ENCODE results near the gene PLPP1. TPM values are rescaled to one million over a fixed set of nuclear protein-coding genes. Genes with fewer than 3 reads are reported as not detected.

The PLPP1 gene
- total and polyA plus RNA-seq, 4 donors, result 51.8 to 84.6 (median 59.1) TPM

DNA sequence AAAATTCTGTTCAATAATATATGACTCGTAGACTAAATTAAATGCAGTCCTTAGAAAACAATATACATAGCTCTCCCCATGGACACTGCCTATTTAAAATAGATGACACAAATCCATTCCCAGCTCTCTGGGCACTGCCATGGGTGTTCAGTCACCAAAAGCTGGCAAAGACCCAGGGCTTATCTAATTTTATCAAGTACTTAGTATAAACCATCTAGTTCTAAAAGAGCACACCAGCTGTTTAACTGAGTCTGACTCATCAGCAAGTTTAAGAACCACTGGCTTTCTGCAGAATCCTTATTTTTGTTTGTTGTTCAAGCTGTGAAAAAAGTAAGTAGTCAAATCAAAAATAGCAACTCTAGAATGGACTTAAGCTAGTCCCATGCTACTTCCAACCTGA lies 107.6 kb downstream of the PLPP1 start:
- no CpG with 5 or more reads among the region's 1 CpG for WGBS (ENCODE audit: insufficient coverage)
- Histone ChIP-seq H3K27ac (ENCODE audit: low read depth, low read length) (no peak overlapping the region), H3K36me3 (ENCODE audit: control insufficient read depth, insufficient read depth, low read length) (peaks cover 26% of the 10 kb centered on the region), H3K27me3 (ENCODE audit: control insufficient read depth, insufficient read depth, low read length) (no peaks in the 10 kb centered on the region), H3K4me1 (ENCODE audit: control insufficient read depth, insufficient read depth, low read length) (peaks cover 9% of the 10 kb centered on the region), H3K9me3 (ENCODE audit: control insufficient read depth, insufficient read depth, low read length) (no peaks in the 10 kb centered on the region), H3K4me3 (ENCODE audit: low read depth, low read length) (no peak overlapping the region)
- DNase-seq (ENCODE audit: low read depth in 4 of 6, low spot score in 6 of 6), result peak in 1 of 6 donors; percentile 33

DNA sequence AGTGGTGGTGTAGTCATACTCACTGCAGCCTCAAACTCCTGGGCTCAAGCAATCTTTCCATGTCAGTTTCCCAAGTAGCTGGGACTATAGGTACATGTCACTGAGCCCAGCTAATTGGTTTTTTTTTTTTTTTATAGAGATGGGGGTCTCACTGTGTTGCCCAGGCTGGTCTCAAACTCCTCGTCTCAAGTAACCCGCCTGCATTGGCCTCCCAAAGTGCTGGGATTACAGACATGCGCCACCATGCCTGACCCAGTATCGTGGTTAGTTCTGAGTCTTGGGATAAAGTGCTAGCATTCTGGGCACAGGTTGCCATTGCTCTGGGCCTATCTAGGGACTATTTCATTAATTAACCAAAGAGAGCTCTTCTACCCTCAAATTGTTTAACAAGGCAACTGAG lies 108.3 kb downstream of the PLPP1 start:
- Histone ChIP-seq H3K27ac (ENCODE audit: low read depth, low read length) (no peak overlapping the region), H3K36me3 (ENCODE audit: control insufficient read depth, insufficient read depth, low read length) (peaks cover 26% of the 10 kb centered on the region), H3K4me1 (ENCODE audit: control insufficient read depth, insufficient read depth, low read length) (peaks cover 9% of the 10 kb centered on the region), H3K27me3 (ENCODE audit: control insufficient read depth, insufficient read depth, low read length) (no peaks in the 10 kb centered on the region), H3K4me3 (ENCODE audit: low read depth, low read length) (no peak overlapping the region), H3K9me3 (ENCODE audit: control insufficient read depth, insufficient read depth, low read length) (no peaks in the 10 kb centered on the region)
- no peak for DNase-seq (ENCODE audit: low read depth in 4 of 6, low spot score in 6 of 6)
- WGBS (ENCODE audit: insufficient coverage), result no CpG with 5 or more reads among the region's 4 CpGs

GRCh38 chr5:55421074-55421529 lies 113.7 kb downstream of the PLPP1 start:
- no peaks in the 10 kb centered on the region for H3K27me3 ChIP-seq (ENCODE audit: control insufficient read depth, insufficient read depth, low read length)
- H3K4me1 ChIP-seq (ENCODE audit: control insufficient read depth, insufficient read depth, low read length), result peaks cover 2% of the 10 kb centered on the region
- DNase-seq (ENCODE audit: low read depth in 4 of 6, low spot score in 6 of 6), result no peak
- WGBS (ENCODE audit: insufficient coverage), result 83% methylated on average over 1 of the region's 4 CpGs
- no peaks in the 10 kb centered on the region for H3K9me3 ChIP-seq (ENCODE audit: control insufficient read depth, insufficient read depth, low read length)
- H3K27ac ChIP-seq (ENCODE audit: low read depth, low read length), result no peak overlapping the region
- H3K4me3 ChIP-seq (ENCODE audit: low read depth, low read length), result no peak overlapping the region
- H3K36me3 ChIP-seq (ENCODE audit: control insufficient read depth, insufficient read depth, low read length), result peaks cover 14% of the 10 kb centered on the region

DNA sequence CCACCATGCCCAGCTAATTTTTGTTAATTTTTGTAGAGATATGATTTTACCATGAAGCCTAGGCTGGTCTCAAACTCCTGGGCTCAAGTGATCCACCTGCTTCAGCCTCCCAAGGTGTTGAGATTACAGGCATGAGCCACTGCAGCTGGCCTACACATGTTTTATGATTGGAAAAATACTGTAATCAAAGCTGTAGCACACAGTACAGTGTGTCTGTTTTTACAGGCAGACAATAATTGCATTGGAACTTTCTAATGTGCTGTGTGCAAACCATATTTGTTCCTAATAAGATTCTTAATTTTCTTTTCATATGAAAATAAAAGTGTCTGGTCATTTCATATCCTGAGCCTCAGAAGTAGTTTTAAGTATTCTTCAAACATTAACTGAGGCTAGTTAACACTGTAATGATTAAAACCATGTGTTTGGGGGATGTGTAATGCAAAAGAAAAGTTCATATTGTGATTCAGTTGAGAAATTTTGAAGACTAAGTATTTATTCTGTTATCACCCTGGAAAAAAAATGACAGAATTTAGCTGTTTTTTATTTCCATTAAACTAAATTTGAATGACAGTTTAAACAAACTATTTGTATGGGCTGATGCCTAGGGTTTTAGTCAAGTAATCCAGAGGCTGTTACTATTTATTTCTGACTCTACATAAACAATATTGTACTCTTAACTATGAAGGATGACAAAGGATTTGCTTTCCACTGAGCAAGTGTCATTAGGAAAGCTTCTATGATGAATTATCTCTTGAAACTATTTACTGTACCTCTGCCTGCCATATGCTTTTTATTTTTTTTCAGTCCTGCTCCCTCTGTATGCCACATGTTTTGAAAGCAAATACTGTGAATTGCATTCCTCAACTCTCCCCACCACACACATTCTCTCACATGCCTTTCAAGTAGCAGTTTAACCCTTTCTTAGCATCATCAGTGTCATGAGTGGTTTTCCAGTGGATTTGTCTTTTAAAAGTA lies 115.5 kb downstream of the PLPP1 start:
- Histone ChIP-seq H3K4me1 (ENCODE audit: control insufficient read depth, insufficient read depth, low read length) (peaks cover 2% of the 10 kb centered on the region), H3K36me3 (ENCODE audit: control insufficient read depth, insufficient read depth, low read length) (peaks cover 12% of the 10 kb centered on the region), H3K27me3 (ENCODE audit: control insufficient read depth, insufficient read depth, low read length) (no peaks in the 10 kb centered on the region), H3K27ac (ENCODE audit: low read depth, low read length) (peak overlapping the region; percentile 45), H3K4me3 (ENCODE audit: low read depth, low read length) (no peak overlapping the region), H3K9me3 (ENCODE audit: control insufficient read depth, insufficient read depth, low read length) (no peaks in the 10 kb centered on the region)
- DNase-seq (ENCODE audit: low read depth in 4 of 6, low spot score in 6 of 6), result peak in 1 of 6 donors; percentile 17

- no peak for DNase-seq (ENCODE audit: low read depth in 4 of 6, low spot score in 6 of 6)
- Histone ChIP-seq H3K4me1 (ENCODE audit: control insufficient read depth, insufficient read depth, low read length) (peaks cover 2% of the 10 kb centered on the region), H3K9me3 (ENCODE audit: control insufficient read depth, insufficient read depth, low read length) (no peaks in the 10 kb centered on the region), H3K27me3 (ENCODE audit: control insufficient read depth, insufficient read depth, low read length) (no peaks in the 10 kb centered on the region), H3K36me3 (ENCODE audit: control insufficient read depth, insufficient read depth, low read length) (peaks cover 6% of the 10 kb centered on the region), H3K4me3 (ENCODE audit: low read depth, low read length) (no peak overlapping the region), H3K27ac (ENCODE audit: low read depth, low read length) (no peak overlapping the region)
Observed at GRCh38 chr5:55416306-55416705, 118.5 kb downstream of the PLPP1 start.

DNA sequence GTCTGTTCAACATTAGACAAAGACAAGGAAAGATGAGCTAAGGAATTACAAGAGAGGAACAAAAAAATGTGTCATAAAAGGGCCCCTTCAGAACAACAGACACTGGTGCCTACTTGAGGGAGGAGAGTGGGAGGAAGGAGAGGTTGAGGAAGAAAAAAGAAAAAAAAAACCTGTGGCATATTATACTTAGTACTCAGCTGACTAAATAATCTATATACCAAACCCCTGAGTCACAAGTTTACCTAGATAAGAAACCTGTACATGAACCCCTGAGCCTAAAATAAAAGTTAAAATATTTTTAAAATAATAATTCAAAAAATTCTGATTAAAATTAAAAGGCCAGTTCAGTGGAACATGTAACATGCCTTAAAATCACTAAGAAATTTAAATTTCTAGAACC lies 119.7 kb downstream of the PLPP1 start:
- Histone ChIP-seq H3K27me3 (ENCODE audit: control insufficient read depth, insufficient read depth, low read length) (no peaks in the 10 kb centered on the region), H3K36me3 (ENCODE audit: control insufficient read depth, insufficient read depth, low read length) (peaks cover 6% of the 10 kb centered on the region), H3K4me3 (ENCODE audit: low read depth, low read length) (no peak overlapping the region), H3K9me3 (ENCODE audit: control insufficient read depth, insufficient read depth, low read length) (no peaks in the 10 kb centered on the region), H3K4me1 (ENCODE audit: control insufficient read depth, insufficient read depth, low read length) (peaks cover 2% of the 10 kb centered on the region), H3K27ac (ENCODE audit: low read depth, low read length) (no peak overlapping the region)
- DNase-seq (ENCODE audit: low read depth in 4 of 6, low spot score in 6 of 6), result no peak

- no CpG with 5 or more reads among the region's 2 CpGs for WGBS (ENCODE audit: insufficient coverage)
- Histone ChIP-seq H3K27ac (ENCODE audit: low read depth, low read length) (no peak overlapping the region), H3K36me3 (ENCODE audit: control insufficient read depth, insufficient read depth, low read length) (peaks cover 3% of the 10 kb centered on the region), H3K4me3 (ENCODE audit: low read depth, low read length) (no peak overlapping the region), H3K9me3 (ENCODE audit: control insufficient read depth, insufficient read depth, low read length) (no peaks in the 10 kb centered on the region), H3K27me3 (ENCODE audit: control insufficient read depth, insufficient read depth, low read length) (no peaks in the 10 kb centered on the region), H3K4me1 (ENCODE audit: control insufficient read depth, insufficient read depth, low read length) (peaks cover under 1% of the 10 kb centered on the region)
- no peak for DNase-seq (ENCODE audit: low read depth in 4 of 6, low spot score in 6 of 6)
Observed at GRCh38 chr5:55413644-55414043, 121.1 kb downstream of the PLPP1 start.

- peaks cover 3% of the 10 kb centered on the region for H3K36me3 ChIP-seq (ENCODE audit: control insufficient read depth, insufficient read depth, low read length)
- no peaks in the 10 kb centered on the region for H3K4me1 ChIP-seq (ENCODE audit: control insufficient read depth, insufficient read depth, low read length)
- no peaks in the 10 kb centered on the region for H3K9me3 ChIP-seq (ENCODE audit: control insufficient read depth, insufficient read depth, low read length)
- H3K27me3 ChIP-seq (ENCODE audit: control insufficient read depth, insufficient read depth, low read length), result no peaks in the 10 kb centered on the region
- H3K27ac ChIP-seq (ENCODE audit: low read depth, low read length), result no peak overlapping the region
- no peak overlapping the region for H3K4me3 ChIP-seq (ENCODE audit: low read depth, low read length)
- WGBS (ENCODE audit: insufficient coverage), result no CpG with 5 or more reads among the region's 1 CpG
- no peak for DNase-seq (ENCODE audit: low read depth in 4 of 6, low spot score in 6 of 6)
Observed at GRCh38 chr5:55411876-55412275, 122.9 kb downstream of the PLPP1 start.

DNA sequence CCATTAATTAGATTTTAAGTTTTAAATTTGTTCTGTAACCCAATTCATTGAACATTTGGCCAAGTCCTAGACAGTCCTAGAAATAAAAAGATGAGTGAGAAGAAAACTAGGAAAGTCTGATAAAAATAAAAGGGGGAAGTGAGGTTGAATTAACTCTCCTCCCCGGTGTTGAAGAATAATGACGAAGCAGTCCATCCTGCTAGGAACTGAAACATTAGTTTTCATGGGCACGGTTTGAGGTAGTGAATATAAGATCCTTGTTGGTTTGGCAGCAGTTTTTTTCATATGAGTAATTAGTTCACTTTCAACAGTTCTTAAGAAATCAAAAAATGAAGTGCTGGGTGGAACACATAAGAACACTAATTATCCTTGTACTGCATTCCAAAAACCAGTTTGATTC lies 123.9 kb downstream of the PLPP1 start:
- WGBS (ENCODE audit: insufficient coverage), result no CpG with 5 or more reads among the region's 3 CpGs
- DNase-seq (ENCODE audit: low read depth in 4 of 6, low spot score in 6 of 6), result no peak
- H3K36me3 ChIP-seq (ENCODE audit: control insufficient read depth, insufficient read depth, low read length), result peaks cover 3% of the 10 kb centered on the region
- no peak overlapping the region for H3K4me3 ChIP-seq (ENCODE audit: low read depth, low read length)
- H3K4me1 ChIP-seq (ENCODE audit: control insufficient read depth, insufficient read depth, low read length), result no peaks in the 10 kb centered on the region
- H3K9me3 ChIP-seq (ENCODE audit: control insufficient read depth, insufficient read depth, low read length), result no peaks in the 10 kb centered on the region
- no peaks in the 10 kb centered on the region for H3K27me3 ChIP-seq (ENCODE audit: control insufficient read depth, insufficient read depth, low read length)
- H3K27ac ChIP-seq (ENCODE audit: low read depth, low read length), result no peak overlapping the region

- no peak for DNase-seq (ENCODE audit: low read depth in 4 of 6, low spot score in 6 of 6)
- no peak overlapping the region for H3K27ac ChIP-seq (ENCODE audit: low read depth, low read length)
- no peak overlapping the region for H3K4me3 ChIP-seq (ENCODE audit: low read depth, low read length)
- no peaks in the 10 kb centered on the region for H3K4me1 ChIP-seq (ENCODE audit: control insufficient read depth, insufficient read depth, low read length)
- H3K27me3 ChIP-seq (ENCODE audit: control insufficient read depth, insufficient read depth, low read length), result no peaks in the 10 kb centered on the region
- H3K36me3 ChIP-seq (ENCODE audit: control insufficient read depth, insufficient read depth, low read length), result peaks cover 3% of the 10 kb centered on the region
- H3K9me3 ChIP-seq (ENCODE audit: control insufficient read depth, insufficient read depth, low read length), result no peaks in the 10 kb centered on the region
- WGBS (ENCODE audit: insufficient coverage), result no CpG with 5 or more reads among the region's 1 CpG
Observed at GRCh38 chr5:55409775-55410174, 125.0 kb downstream of the PLPP1 start.

All from spinal cord (tissue), 10 donors.